HepG2 (cell line): ENCODE results near the gene NAB2. TPM values are rescaled to one million over a fixed set of nuclear protein-coding genes. Genes with fewer than 3 reads are reported as not detected.
A peak's percentile ranks its signal among the peaks of the same experiment; 100 is the strongest.

Source experiments
- ATF7-NPFF ChIP-seq: sonication (generic); formaldehyde crosslinking; IDR thresholded peaks from 2 replicates; pipeline ENCODE4 v1.8.1; 2023; ENCODE audit warnings: mild to moderate bottlenecking, low read depth, missing genetic modification reagents, moderate library complexity
- CREB1 ChIP-seq, 2 experiments: fragments of 450-650 bp in 1 of 2; IDR thresholded peaks; 2 replicates each; pipeline ENCODE4 v1.6.1; 2016 to 2017; ENCODE audit warnings: control low read depth in 1 of 2, mild to moderate bottlenecking in 1 of 2, missing compliant biosample characterization in 1 of 2, missing genetic modification characterization in 1 of 2
- DMAP1 ChIP-seq: IDR thresholded peaks from 2 replicates; pipeline ENCODE4 v1.6.1; 2016
- MED1 ChIP-seq: sonication (generic); formaldehyde crosslinking; IDR thresholded peaks from 2 replicates; pipeline ENCODE4 v1.4.0; 2020; ENCODE audit warnings: missing genetic modification reagents
- MXD4 ChIP-seq: IDR thresholded peaks from 2 replicates; pipeline ENCODE4 v1.6.1; 2016; ENCODE audit warnings: mild to moderate bottlenecking, missing biosample characterization, missing genetic modification reagents
- NCOA5 ChIP-seq: sonication (generic); formaldehyde crosslinking; IDR thresholded peaks from 2 replicates; pipeline ENCODE4 v1.4.0; 2020; ENCODE audit warnings: missing genetic modification reagents
- NR0B2 ChIP-seq: sonication (generic); formaldehyde crosslinking; IDR thresholded peaks from 2 replicates; pipeline ENCODE4 v1.4.0; 2020; ENCODE audit warnings: mild to moderate bottlenecking, missing genetic modification reagents
- NRL ChIP-seq: sonication (generic); formaldehyde crosslinking; IDR thresholded peaks from 2 replicates; pipeline ENCODE4 v1.5.0; 2020; ENCODE audit warnings: missing genetic modification reagents, mild to moderate bottlenecking, moderate library complexity, borderline replicate concordance
- SOX13 ChIP-seq, 3 experiments: fragments of 450-650 bp in 1 of 3; sonication (generic) in 1 of 3; formaldehyde crosslinking in 1 of 3; IDR thresholded peaks in 2 of 3; conservative IDR thresholded peaks in 1 of 3; 2 replicates each; pipeline versions ENCODE4 v1.5.0 to v1.6.1; 2016 to 2020; ENCODE audit warnings: antibody characterized with exemption in 1 of 3, mild to moderate bottlenecking in 1 of 3, missing compliant biosample characterization in 1 of 3, missing genetic modification reagents in 1 of 3, moderate library complexity in 1 of 3
- SP1 ChIP-seq, 2 experiments: fragments of 450-650 bp in 1 of 2; sonication (generic) in 1 of 2; formaldehyde crosslinking in 1 of 2; IDR thresholded peaks; 2 replicates each; pipeline versions ENCODE4 v1.4.0 to v1.6.1; 2016 to 2020; ENCODE audit warnings: missing genetic modification reagents in 1 of 2
- TARDBP ChIP-seq: sonication (generic); formaldehyde crosslinking; IDR thresholded peaks from 2 replicates; pipeline ENCODE4 v1.8.0; 2022; ENCODE audit warnings: mild to moderate bottlenecking, missing genetic modification reagents
- TEF ChIP-seq: sonication (generic); formaldehyde crosslinking; IDR thresholded peaks from 2 replicates; pipeline ENCODE4 v1.5.0; 2020; ENCODE audit warnings: missing genetic modification reagents
- ZBTB20 ChIP-seq: sonication (generic); formaldehyde crosslinking; IDR thresholded peaks from 2 replicates; pipeline ENCODE4 v1.8.1; 2023; ENCODE audit warnings: missing genetic modification reagents, low read depth, mild to moderate bottlenecking, borderline replicate concordance
- ZNF234 ChIP-seq: sonication (generic); formaldehyde crosslinking; conservative IDR thresholded peaks from 2 replicates; pipeline ENCODE4 v1.5.1; 2020; ENCODE audit warnings: mild to moderate bottlenecking, missing genetic modification reagents
- ZNF276 ChIP-seq: sonication (generic); formaldehyde crosslinking; IDR thresholded peaks from 2 replicates; pipeline ENCODE4 v1.4.0; 2020; ENCODE audit warnings: mild to moderate bottlenecking, low read depth, missing genetic modification reagents
- ZNF3 ChIP-seq: IDR thresholded peaks from 2 replicates; pipeline ENCODE4 v1.7.0; 2017; ENCODE audit warnings: inconsistent platforms
- ZNF317 ChIP-seq: sonication (generic); formaldehyde crosslinking; IDR thresholded peaks from 2 replicates; pipeline ENCODE4 v1.5.0; 2020; ENCODE audit warnings: mild to moderate bottlenecking, missing genetic modification reagents
- ZNF343 ChIP-seq: sonication (generic); formaldehyde crosslinking; IDR thresholded peaks from 2 replicates; pipeline ENCODE4 v1.4.0; 2020; ENCODE audit warnings: mild to moderate bottlenecking, missing genetic modification reagents
- ZNF468 ChIP-seq: sonication (generic); formaldehyde crosslinking; IDR thresholded peaks from 2 replicates; pipeline ENCODE4 v1.8.0; 2022; ENCODE audit warnings: mild to moderate bottlenecking, moderate library complexity, missing genetic modification reagents
- ZNF781 ChIP-seq: sonication (generic); formaldehyde crosslinking; IDR thresholded peaks from 2 replicates; pipeline ENCODE4 v1.5.1; 2020; ENCODE audit warnings: borderline replicate concordance, mild to moderate bottlenecking, missing genetic modification reagents; ENCODE audit errors: not compliant biosample characterization
- ZNF83 ChIP-seq: sonication (generic); formaldehyde crosslinking; IDR thresholded peaks from 2 replicates; pipeline ENCODE4 v1.4.0; 2020; ENCODE audit warnings: missing genetic modification reagents, mild to moderate bottlenecking, borderline replicate concordance
- ZNF839 ChIP-seq: sonication (generic); formaldehyde crosslinking; IDR thresholded peaks from 2 replicates; pipeline ENCODE4 v1.4.0; 2020; ENCODE audit warnings: missing genetic modification reagents, mild to moderate bottlenecking, borderline replicate concordance
- ZXDC ChIP-seq: sonication (generic); formaldehyde crosslinking; IDR thresholded peaks from 2 replicates; pipeline ENCODE4 v1.5.0; 2020; ENCODE audit warnings: mild to moderate bottlenecking, missing genetic modification reagents
- polyA plus RNA-seq, 8 experiments: library from polyadenylated mRNA; depleted of rRNA in 3 of 8; stranded (reverse) in 7 of 8; unstranded in 1 of 8; fragments of >200 nt; fragmentation: Illumina TruSeq in 4 of 8; extraction: Trizol in 4 of 8; gene quantifications; 2 replicates each; pipeline versions ENCODE4 v1.2.1 to v1.2.3, GENCODE V29; 2011 to 2016; ENCODE audit warnings: low read depth in 4 of 8, missing spikeins in 1 of 8, mixed read lengths in 1 of 8; ENCODE audit not compliant: insufficient read depth in 1 of 8
- total RNA-seq, 5 experiments: library from RNA; depleted of rRNA; stranded (reverse); fragments of >200 nt; fragmentation: Illumina TruSeq; extraction: Trizol; gene quantifications; 2 replicates each; pipeline ENCODE4 v1.2.3, GENCODE V29; 2016; ENCODE audit warnings: low read depth in 1 of 5

Gene NAB2
- total and polyA plus RNA-seq, 2 of the 13 experiments (the other 11 are each of a cell fraction or from before 2014, with no cell fraction given): 11.7 to 12.9 TPM

DNA sequence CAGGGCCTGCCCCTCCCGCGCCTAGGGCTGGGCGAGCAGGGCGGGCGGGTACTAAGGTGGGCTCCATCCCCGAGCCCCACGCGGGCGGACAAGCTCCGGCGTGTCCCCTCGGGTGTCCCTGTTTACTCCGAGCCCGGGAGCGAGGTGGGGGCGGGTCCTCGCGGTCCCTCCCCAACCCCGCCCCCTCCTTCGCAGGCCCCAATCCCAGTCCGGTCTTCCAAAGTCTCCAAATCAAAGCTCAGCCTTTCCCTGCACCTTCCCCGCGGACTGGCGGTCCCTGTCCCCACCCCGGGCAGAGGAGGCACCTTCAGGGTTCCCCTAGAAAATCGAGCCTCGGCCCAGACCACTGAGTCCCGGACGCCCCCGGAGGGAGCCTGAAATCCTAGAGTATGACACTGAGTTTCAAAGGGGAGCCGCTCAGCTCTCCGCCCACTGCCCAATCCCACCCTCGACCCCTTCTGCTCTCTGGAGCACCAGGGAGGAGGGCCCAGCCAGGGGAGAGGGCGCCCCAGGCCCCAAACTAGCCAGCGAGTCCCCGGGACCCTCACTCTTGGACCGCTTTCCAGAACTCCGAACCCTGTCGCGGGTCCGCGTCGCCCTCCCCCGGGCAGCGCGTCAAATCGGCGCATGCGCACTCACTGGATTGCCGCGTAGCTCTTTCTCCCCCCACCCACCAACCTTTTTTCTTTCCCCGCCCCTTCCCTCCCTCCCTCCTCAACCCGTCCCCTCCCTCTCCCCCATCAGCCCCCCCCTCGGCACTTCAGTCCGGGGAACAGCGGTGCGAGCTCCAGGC, 39.0 kb downstream of the NAB2 start, which contains the start of gene LRP1 (continued):
- no peak for TF ChIP-seq ZBTB20 (CRISPR knock-in tag)
- 0 out of 2 replicates have a peak, but pooled peaks have one; percentile 40 for TF ChIP-seq ZNF317 (CRISPR knock-in tag)
- no peak for TF ChIP-seq TEF
- 0 out of 2 replicates have a peak, but pooled peaks have one; percentile 34 for TF ChIP-seq NR0B2 (CRISPR knock-in tag)
- TF ChIP-seq ATF7-NPFF (CRISPR knock-in tag): peak; percentile 72; the same call in 1 of the 2 replicates
- no peak for TF ChIP-seq ZNF83
- no peak for TF ChIP-seq SP1 (IDR thresholded peaks at IDR 0.05)
- peak; percentile 45 for TF ChIP-seq SP1 (CRISPR knock-in tag; IDR thresholded peaks at IDR 0.05)
- TF ChIP-seq ZNF3 (CRISPR knock-in tag): 0 out of 2 replicates have a peak, but pooled peaks have one; percentile 6
- no peak for TF ChIP-seq ZXDC
- TF ChIP-seq DMAP1 (CRISPR knock-in tag): peak; percentile 77
- TF ChIP-seq ZNF781 (CRISPR knock-in tag): no peak
- 0 out of 2 replicates have a peak, but pooled peaks have one; percentile 19 for TF ChIP-seq MXD4 (CRISPR knock-in tag)
- no peak for TF ChIP-seq CREB1 (IDR thresholded peaks at IDR 0.05)
- peak; percentile 35; the same call in 1 of the 2 replicates for TF ChIP-seq CREB1 (CRISPR knock-in tag; IDR thresholded peaks at IDR 0.05)
- TF ChIP-seq ZNF839 (CRISPR knock-in tag): no peak
- peak; percentile 49; the same call in 1 of the 2 replicates for TF ChIP-seq ZNF234 (CRISPR knock-in tag)
- no peak for TF ChIP-seq ZNF468
- no peak for TF ChIP-seq NCOA5 (CRISPR knock-in tag)
- peak; percentile 69; the same call in 1 of the 2 replicates for TF ChIP-seq NRL (CRISPR knock-in tag)
- TF ChIP-seq MED1 (CRISPR knock-in tag): 0 out of 2 replicates have a peak, but pooled peaks have one; percentile 38
- peak; percentile 9; the same call in 1 of the 2 replicates for TF ChIP-seq TARDBP (CRISPR knock-in tag)
- TF ChIP-seq ZNF343 (CRISPR knock-in tag): no peak
- no peak for TF ChIP-seq SOX13 (IDR thresholded peaks at IDR 0.05)
- TF ChIP-seq SOX13 (CRISPR knock-in tag; conservative IDR thresholded peaks at IDR 0.05 in 1 of 2, IDR thresholded peaks at IDR 0.05 in 1 of 2): peak in 1 of 2 experiments; percentile 8; a peak in 1 of 4 replicates
- no peak for TF ChIP-seq ZNF276 (CRISPR knock-in tag)
